Heart left ventricle (tissue), 16 donors: ENCODE data around the gene IFI27. TPM values are rescaled to one million over a fixed set of nuclear protein-coding genes. Genes with fewer than 3 reads are reported as not detected.

Experiments
- ATAC-seq, 4 donors: fragments of 200-7000 bp; cut with Tn5 transposase; one replicate each; pipeline ENCODE4 v1.9.1; 2020 to 2022; ENCODE audit warnings: moderate library complexity in 4 of 4, mild to moderate bottlenecking in 3 of 4, moderate number of reproducible peaks in 1 of 4
- DNase-seq, 5 donors: peaks; one replicate each; pipeline ENCODE4 v3.0.0-alpha.2; 2020
- H3K27ac ChIP-seq, 12 donors: fragments of 200-600 bp; sonication (generic) in 4 of 12; one replicate each; pipeline versions ENCODE4 v1.5.0 to v1.8.0; 2016 to 2022; ENCODE audit warnings: mild to moderate bottlenecking in 2 of 12
- H3K27me3 ChIP-seq, 9 donors: fragments of 200-600 bp; sonication (generic) in 2 of 9; one replicate each; pipeline versions ENCODE4 v1.5.1 to v1.8.0; 2016 to 2022; ENCODE audit warnings: mild to moderate bottlenecking in 3 of 9
- H3K36me3 ChIP-seq, 9 donors: fragments of 200-600 bp; sonication (generic) in 2 of 9; one replicate each; pipeline versions ENCODE4 v1.5.0 to v1.8.0; 2018 to 2022; ENCODE audit warnings: mild to moderate bottlenecking in 2 of 9
- H3K4me1 ChIP-seq, 12 donors: fragments of 200-600 bp; sonication (generic) in 4 of 12; one replicate each; pipeline versions ENCODE4 v1.5.0 to v1.8.0; 2016 to 2022; ENCODE audit warnings: mild to moderate bottlenecking in 3 of 12
- H3K4me3 ChIP-seq, 12 donors: fragments of 200-600 bp; sonication (generic) in 4 of 12; one replicate each; pipeline versions ENCODE4 v1.5.0 to v1.8.0; 2017 to 2022; ENCODE audit warnings: mild to moderate bottlenecking in 9 of 12, moderate library complexity in 4 of 12
- H3K9me3 ChIP-seq, 12 donors: fragments of 200-600 bp; sonication (generic) in 4 of 12; one replicate each; pipeline versions ENCODE4 v1.5.0 to v1.8.0; 2016 to 2022; ENCODE audit warnings: mild to moderate bottlenecking in 1 of 12
- POLR2A ChIP-seq, 2 donors: fragments of 450-650 bp; IDR thresholded peaks; one replicate each; pipeline ENCODE4 v1.6.1; 2017; ENCODE audit warnings: antibody characterized with exemption in 2 of 2, mild to moderate bottlenecking in 2 of 2, moderate library complexity in 2 of 2
- WGBS, 4 donors: extraction: QIAGEN DNeasy Blood & Tissue Kit in 2 of 4; methylation state at CpG; one replicate each; pipeline versions ENCODE4 v1.1.5 to v1.1.7; 2013 to 2018; 5-methylcytosine and 5-hydroxymethylcytosine counted together
- intact Hi-C, 10 donors: fragments of 100-400 bp; cut with DNase I; formaldehyde crosslinking; loops; one replicate each; pipeline versions ENCODE4 v1.11.1 to v1.14.2; 2022
- polyA plus RNA-seq, 2 donors: library from polyadenylated mRNA; stranded (reverse); fragments of 200-250 nt; gene quantifications; one replicate each; pipeline ENCODE4 v1.2.3, GENCODE V29; 2013
- total RNA-seq, 9 donors: library from RNA; depleted of rRNA in 2 of 9; stranded (reverse); fragments of >200 nt in 2 of 9; fragmentation: NEBNext Ultra II Directional in 3 of 9; extraction: Animal tissue kit (Norgen Biotek cat#: 25700) in 3 of 9; gene quantifications; one replicate each; pipeline versions ENCODE4 v1.1.0 to v1.2.4, GENCODE V29; 2016 to 2023
- TF ChIP-seq, protein P1 (sequence below), 12 donors: fragments of 200-600 bp; sonication (generic) in 4 of 12; IDR thresholded peaks; one replicate each; pipeline versions ENCODE4 v1.5.0 to v1.8.0; 2018 to 2022; ENCODE audit warnings: antibody characterized with exemption in 12 of 12, mild to moderate bottlenecking in 5 of 12
- donor health status: ischemic (EF 13 %, LVEDD 7.1; RV severe dilation, severe dysfunction).
- donor health status: healthy with polysubstance abuse.
- donor health status: DM: no; HTN: yes; CAD: no.
- donor health status: DM: no; HTN: no; CAD: no.
- donor health status: ischemic (EF 25% LVEDD 6.9; RV normal size, moderate dysfunction).
- donor health status: ischemic (EF 25% LVEDD 5.7; RV mildly dilated, moderate dysfunction).
- donor health status: healthy.
- donor health status: DM: yes; HTN: yes; CAD: no.
- donor health status: ischemic (EF 35%, LVEDD 5.7; RV mildly dilated, moderate dysfunction).
- donor health status: nonischemic (EF 11% LVEDD 7.7; RV severe dilation, severe dysfunction).
- donor health status: DM: yes; HTN: yes; CAD: no.
- donor health status: PGD.
- donor health status: ischemic (EF 29% LVEDD 5.4; RV normal size, mild dysfunction).
- donor health status: nonischemic (EF 23%, LVEDD 6.1; RV moderate dilation, normal function).

Gene IFI27
- total and polyA plus RNA-seq, 11 donors, result 135 to 469 (median 262) TPM

DNA sequence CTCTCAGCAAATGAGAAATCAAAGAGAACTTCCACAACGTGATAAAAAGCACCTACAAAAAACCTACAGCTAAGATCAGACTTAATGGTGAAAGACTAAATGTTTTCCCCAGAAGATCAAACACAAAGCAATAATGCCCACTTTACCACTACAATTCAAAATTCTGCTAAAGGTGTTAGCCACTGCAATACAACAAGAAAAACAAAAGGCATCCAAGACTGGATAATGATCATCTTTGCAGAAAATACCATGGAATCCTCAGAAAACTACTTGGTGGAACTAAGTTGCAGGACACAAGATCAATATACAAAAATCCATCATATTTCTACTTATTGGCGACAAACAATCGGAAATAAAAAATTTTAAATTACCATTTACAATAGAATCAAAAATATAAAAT is 36.0 kb upstream of the IFI27 start:
- Histone ChIP-seq H3K9me3 (peaks cover 0 to 51% (median 16%) of the 10 kb centered on the region in 12 donors), H3K4me3 (no peak overlapping the region), H3K4me1 (peaks cover 8 to 54% (median 37%) of the 10 kb centered on the region in 12 donors), H3K27me3 (no peaks in the 10 kb centered on the region), H3K36me3 (peaks cover 0 to 53% (median 17%) of the 10 kb centered on the region in 9 donors), H3K27ac (no peak overlapping the region)
- DNase-seq (no peak), ATAC-seq (no peak)
- WGBS, 4 donors, result 90 to 93% (median 91%) methylated on average over 3 of the region's 3 CpGs
- TF ChIP-seq POLR2A (IDR thresholded peaks at IDR 0.05), result no peak
- TF ChIP-seq, protein P1, sequence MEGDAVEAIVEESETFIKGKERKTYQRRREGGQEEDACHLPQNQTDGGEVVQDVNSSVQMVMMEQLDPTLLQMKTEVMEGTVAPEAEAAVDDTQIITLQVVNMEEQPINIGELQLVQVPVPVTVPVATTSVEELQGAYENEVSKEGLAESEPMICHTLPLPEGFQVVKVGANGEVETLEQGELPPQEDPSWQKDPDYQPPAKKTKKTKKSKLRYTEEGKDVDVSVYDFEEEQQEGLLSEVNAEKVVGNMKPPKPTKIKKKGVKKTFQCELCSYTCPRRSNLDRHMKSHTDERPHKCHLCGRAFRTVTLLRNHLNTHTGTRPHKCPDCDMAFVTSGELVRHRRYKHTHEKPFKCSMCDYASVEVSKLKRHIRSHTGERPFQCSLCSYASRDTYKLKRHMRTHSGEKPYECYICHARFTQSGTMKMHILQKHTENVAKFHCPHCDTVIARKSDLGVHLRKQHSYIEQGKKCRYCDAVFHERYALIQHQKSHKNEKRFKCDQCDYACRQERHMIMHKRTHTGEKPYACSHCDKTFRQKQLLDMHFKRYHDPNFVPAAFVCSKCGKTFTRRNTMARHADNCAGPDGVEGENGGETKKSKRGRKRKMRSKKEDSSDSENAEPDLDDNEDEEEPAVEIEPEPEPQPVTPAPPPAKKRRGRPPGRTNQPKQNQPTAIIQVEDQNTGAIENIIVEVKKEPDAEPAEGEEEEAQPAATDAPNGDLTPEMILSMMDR (IDR thresholded peaks at IDR 0.05), result no peak
- intact Hi-C loops, result no loop called here

DNA sequence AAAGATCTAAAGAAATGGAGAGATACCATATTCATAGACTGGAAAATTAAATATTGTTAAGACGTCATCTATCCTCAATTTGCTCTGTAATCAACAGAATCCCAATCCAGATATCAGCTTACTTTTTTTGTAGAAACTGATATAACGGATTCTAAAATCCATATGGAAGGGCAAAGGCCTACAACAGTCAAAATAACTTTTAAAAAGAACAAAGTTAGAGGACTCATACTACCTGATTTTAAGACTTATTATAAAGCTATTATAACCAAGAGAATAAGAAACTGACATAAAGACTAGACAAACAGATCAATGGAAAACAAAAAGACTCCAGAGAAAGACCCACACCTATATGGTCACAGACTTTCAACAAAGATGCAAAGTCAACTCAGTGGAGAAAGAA is 35.5 kb upstream of the IFI27 start:
- WGBS, 4 donors, result 95 to 97% (median 96%) methylated on average over 2 of the region's 2 CpGs
- TF ChIP-seq, protein P1 (IDR thresholded peaks at IDR 0.05), result no peak
- TF ChIP-seq POLR2A (IDR thresholded peaks at IDR 0.05), result no peak
- ATAC-seq (no peak), DNase-seq (no peak)
- no peak overlapping the region for H3K27ac ChIP-seq
- H3K27me3 ChIP-seq, result no peaks in the 10 kb centered on the region
- peaks cover 0 to 53% (median 17%) of the 10 kb centered on the region in 9 donors for H3K36me3 ChIP-seq
- peaks cover 0 to 47% (median 16%) of the 10 kb centered on the region in 12 donors for H3K9me3 ChIP-seq
- intact Hi-C loops, result no loop called here
- H3K4me1 ChIP-seq, result peaks cover 11 to 58% (median 40%) of the 10 kb centered on the region in 12 donors
- no peak overlapping the region for H3K4me3 ChIP-seq

DNA sequence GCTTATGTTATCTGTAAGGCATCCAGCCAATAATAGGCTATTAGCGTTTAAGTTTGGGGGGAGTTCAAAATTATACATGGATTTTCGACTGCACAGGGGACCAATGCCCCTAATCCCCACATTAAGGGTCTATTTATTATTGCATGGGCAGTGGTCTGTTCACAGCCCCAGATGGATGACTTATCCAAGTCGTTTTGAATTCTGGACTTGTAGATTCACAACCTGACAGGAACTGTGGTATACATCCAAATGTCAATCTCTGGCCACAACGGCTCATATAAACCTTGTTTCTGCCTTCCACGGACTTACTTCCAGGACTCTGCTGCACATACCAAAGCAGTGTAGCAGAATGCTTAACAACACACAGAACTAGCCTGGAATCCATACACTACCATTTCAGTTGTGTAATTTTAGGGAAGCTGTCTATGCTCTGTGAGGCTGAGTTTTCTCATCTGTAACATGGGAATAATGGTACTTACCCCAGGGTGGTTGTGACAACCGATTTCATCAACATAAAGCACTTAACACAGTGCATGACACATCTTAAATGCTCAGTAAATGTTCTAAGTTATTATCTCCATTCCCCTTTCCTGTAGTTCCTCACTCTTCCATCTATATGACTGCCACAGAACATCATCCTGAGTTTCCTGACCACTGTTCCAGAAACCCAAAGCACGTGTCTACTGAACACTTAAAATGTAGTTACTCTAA is 33.3 kb upstream of the IFI27 start:
- H3K9me3 ChIP-seq, result peaks cover 0 to 33% (median 16%) of the 10 kb centered on the region in 12 donors
- TF ChIP-seq, protein P1 (IDR thresholded peaks at IDR 0.05), result no peak
- TF ChIP-seq POLR2A (IDR thresholded peaks at IDR 0.05), result no peak
- H3K4me3 ChIP-seq, result peak overlapping the region in 10 of 12 donors; percentile 5 to 100 (median 90)
- no peak for ATAC-seq
- 50 to 64% (median 54%) methylated on average over 7 of the region's 7 CpGs for WGBS, 4 donors
- peaks cover 12 to 59% (median 45%) of the 10 kb centered on the region in 12 donors for H3K4me1 ChIP-seq
- no peak for DNase-seq
- no peaks in the 10 kb centered on the region for H3K27me3 ChIP-seq
- intact Hi-C loops, result loop anchor here in 1 of 10 donors (2.0 kb wide), 1 partner anchor 52 kb away; the partner anchor contains the start of gene IFI27L2
- no peak overlapping the region for H3K27ac ChIP-seq
- peaks cover 0 to 53% (median 17%) of the 10 kb centered on the region in 9 donors for H3K36me3 ChIP-seq

DNA sequence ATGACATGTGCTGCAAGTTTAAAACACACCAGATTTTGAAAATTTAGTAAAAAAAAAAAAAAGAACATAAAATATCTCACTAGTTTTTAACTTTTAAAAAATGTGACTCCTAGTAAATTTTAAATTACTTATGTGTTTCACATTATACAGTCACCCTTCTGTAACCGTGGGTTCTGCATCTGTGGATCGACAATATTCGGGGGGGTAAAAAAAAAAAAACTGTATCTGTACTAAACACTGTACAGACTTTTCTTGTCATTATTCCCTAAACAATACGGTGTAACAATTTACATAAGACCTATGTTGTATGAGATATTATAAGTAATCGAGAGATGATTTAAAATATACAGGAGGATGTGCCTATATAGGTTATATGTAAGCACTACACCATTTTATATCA is 32.7 kb upstream of the IFI27 start:
- WGBS, 4 donors, result 69 to 75% (median 72%) methylated on average over 5 of the region's 5 CpGs
- Histone ChIP-seq H3K27me3 (no peaks in the 10 kb centered on the region), H3K36me3 (peaks cover 0 to 53% (median 17%) of the 10 kb centered on the region in 9 donors), H3K4me1 (peaks cover 12 to 59% (median 45%) of the 10 kb centered on the region in 12 donors), H3K27ac (no peak overlapping the region), H3K9me3 (peaks cover 0 to 32% (median 16%) of the 10 kb centered on the region in 12 donors), H3K4me3 (peak overlapping the region in 10 of 12 donors; percentile 1 to 100 (median 90))
- intact Hi-C loops, result loop anchor here in 1 of 10 donors (2.0 kb wide), 1 partner anchor 51 kb away; the partner anchor contains the start of gene IFI27L2
- TF ChIP-seq, protein P1 (IDR thresholded peaks at IDR 0.05), result no peak
- TF ChIP-seq POLR2A (IDR thresholded peaks at IDR 0.05), result no peak
- DNase-seq (no peak), ATAC-seq (no peak)
